HL-60 (cell line): ENCODE results near the gene KLHL30.
"Not testable (repeated sequence)": the region's sequence is repeated elsewhere in the genome, so short reads cannot be mapped to it uniquely, and the experiment has no call there.

Source experiments
- DNase-seq, 2 experiments: peaks; one replicate each; pipeline ENCODE4 v3.0.0-alpha.2; 2010 to 2020; ENCODE audit warnings: low read depth in 1 of 2, low spot score in 1 of 2
- H3K27ac ChIP-seq: fragments of 250-450 bp; sonication (Bioruptor Pico); replicated peaks from 2 replicates; pipeline ENCODE4 v1.5.1; 2020; ENCODE audit warnings: mild to moderate bottlenecking, moderate library complexity
- H3K27me3 ChIP-seq: fragments of 250-450 bp; sonication (Bioruptor Pico); 2 replicates; pipeline ENCODE4 v1.5.1; 2021; ENCODE audit warnings: mild to moderate bottlenecking, moderate library complexity; ENCODE audit not compliant: insufficient read depth, poor library complexity, severe bottlenecking
- H3K4me3 ChIP-seq: replicated peaks from 2 replicates; pipeline ENCODE4 v1.5.1; 2011; ENCODE audit warnings: mild to moderate bottlenecking, control low read depth, low read length; ENCODE audit not compliant: insufficient read depth
- GABPA ChIP-seq: IDR thresholded peaks from 2 replicates; pipeline ENCODE4 v1.6.1; 2012; ENCODE audit warnings: low read depth
- POLR2AphosphoS5 ChIP-seq: IDR thresholded peaks from 2 replicates; pipeline ENCODE4 v1.6.1; 2012; ENCODE audit warnings: low read depth
- REST ChIP-seq: IDR thresholded peaks from 2 replicates; pipeline ENCODE4 v1.6.1; 2012; ENCODE audit warnings: low read depth; ENCODE audit not compliant: insufficient replicate concordance
- SPI1 ChIP-seq: IDR thresholded peaks from 2 replicates; pipeline ENCODE4 v1.6.1; 2012; ENCODE audit warnings: low read depth, mild to moderate bottlenecking, borderline replicate concordance
- TF ChIP-seq, protein P1 (sequence below): IDR thresholded peaks from one replicate; pipeline ENCODE4 v1.5.1; 2011; ENCODE audit warnings: low read length, control low read depth, inconsistent platforms; ENCODE audit not compliant: insufficient read depth

Gene KLHL30

GRCh38 chr2:238113611-238114010 lies 24.9 kb upstream of the KLHL30 start:
- H3K4me3 ChIP-seq = no peak overlapping the region
- TF ChIP-seq REST = no peak
- TF ChIP-seq, protein P1, sequence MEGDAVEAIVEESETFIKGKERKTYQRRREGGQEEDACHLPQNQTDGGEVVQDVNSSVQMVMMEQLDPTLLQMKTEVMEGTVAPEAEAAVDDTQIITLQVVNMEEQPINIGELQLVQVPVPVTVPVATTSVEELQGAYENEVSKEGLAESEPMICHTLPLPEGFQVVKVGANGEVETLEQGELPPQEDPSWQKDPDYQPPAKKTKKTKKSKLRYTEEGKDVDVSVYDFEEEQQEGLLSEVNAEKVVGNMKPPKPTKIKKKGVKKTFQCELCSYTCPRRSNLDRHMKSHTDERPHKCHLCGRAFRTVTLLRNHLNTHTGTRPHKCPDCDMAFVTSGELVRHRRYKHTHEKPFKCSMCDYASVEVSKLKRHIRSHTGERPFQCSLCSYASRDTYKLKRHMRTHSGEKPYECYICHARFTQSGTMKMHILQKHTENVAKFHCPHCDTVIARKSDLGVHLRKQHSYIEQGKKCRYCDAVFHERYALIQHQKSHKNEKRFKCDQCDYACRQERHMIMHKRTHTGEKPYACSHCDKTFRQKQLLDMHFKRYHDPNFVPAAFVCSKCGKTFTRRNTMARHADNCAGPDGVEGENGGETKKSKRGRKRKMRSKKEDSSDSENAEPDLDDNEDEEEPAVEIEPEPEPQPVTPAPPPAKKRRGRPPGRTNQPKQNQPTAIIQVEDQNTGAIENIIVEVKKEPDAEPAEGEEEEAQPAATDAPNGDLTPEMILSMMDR = no peak
- no peak for TF ChIP-seq POLR2AphosphoS5
- no peak for TF ChIP-seq SPI1
- no peak for TF ChIP-seq GABPA
- no peak for DNase-seq
- no peak overlapping the region for H3K27ac ChIP-seq
- H3K27me3 ChIP-seq = no peaks in the 10 kb centered on the region

- Histone ChIP-seq H3K27me3 (no peaks in the 10 kb centered on the region), H3K27ac (no peak overlapping the region), H3K4me3 (no peak overlapping the region)
- DNase-seq = no peak
- TF ChIP-seq, protein P1 = no peak
- TF ChIP-seq SPI1 = no peak
- TF ChIP-seq POLR2AphosphoS5 = no peak
- no peak for TF ChIP-seq REST
- TF ChIP-seq GABPA = no peak
These were observed 24.1 kb upstream of the KLHL30 start for GRCh38 chr2:238114331-238114841.

DNA sequence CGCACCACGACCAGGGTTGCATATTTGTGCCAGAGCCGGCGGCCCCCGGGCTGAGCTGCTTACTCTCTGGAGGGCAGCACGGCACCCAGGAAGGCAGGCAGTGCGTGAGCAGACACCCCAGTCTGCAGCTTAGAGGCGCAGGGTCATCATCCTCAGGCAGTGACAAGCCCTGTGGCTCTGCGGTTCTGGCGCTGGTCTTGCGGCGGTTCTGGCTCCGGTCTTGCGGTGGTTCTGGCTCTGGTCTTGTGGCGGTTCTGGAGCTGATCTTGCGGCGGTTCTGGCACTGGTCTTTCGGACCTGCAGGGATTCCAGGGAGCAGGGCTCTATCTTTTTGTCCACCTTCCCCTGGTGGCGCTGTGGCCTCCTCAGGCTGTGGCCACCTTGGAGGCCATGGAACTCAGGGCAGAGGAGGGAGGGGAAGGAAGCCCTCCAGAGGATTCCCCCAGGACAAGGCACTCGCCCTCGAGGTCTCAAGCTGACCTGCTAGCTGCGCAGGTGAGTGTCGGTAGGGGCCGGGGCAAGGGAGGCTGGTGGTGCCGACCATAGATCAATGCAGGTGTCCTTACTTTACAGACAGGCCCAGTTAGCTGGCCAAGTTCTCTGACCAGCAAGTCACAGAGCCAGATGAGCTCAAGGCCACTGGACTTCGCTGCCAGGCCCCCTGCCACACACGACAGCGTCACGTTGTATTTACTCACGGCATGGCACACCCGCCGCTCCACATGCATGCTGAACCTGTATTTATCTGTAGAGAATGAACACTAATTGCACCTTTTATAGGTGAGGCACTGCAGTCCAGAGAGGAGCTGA lies 23.4 kb upstream of the KLHL30 start:
- no peak overlapping the region for H3K4me3 ChIP-seq
- H3K27ac ChIP-seq = no peak overlapping the region
- TF ChIP-seq GABPA = no peak
- TF ChIP-seq, protein P1 = no peak
- no peak for TF ChIP-seq POLR2AphosphoS5
- TF ChIP-seq REST = no peak
- TF ChIP-seq SPI1 = no peak
- no peaks in the 10 kb centered on the region for H3K27me3 ChIP-seq
- DNase-seq = no peak

- not testable (repeated sequence) for DNase-seq, H3K27me3 ChIP-seq, H3K27ac ChIP-seq, H3K4me3 ChIP-seq
These were observed 22.8 kb upstream of the KLHL30 start for GRCh38 chr2:238115709-238116108.
